HepG2 (cell line): Measurements from ENCODE around the gene TMEM167B. TPM values are rescaled to one million over a fixed set of nuclear protein-coding genes. Genes with fewer than 3 reads are reported as not detected.

Experiments used
- ATAC-seq: fragments of 200-7000 bp; cut with Tn5 transposase; 3 replicates; pipeline ENCODE4 v1.9.1; 2020; ENCODE audit warnings: mild to moderate bottlenecking, moderate library complexity
- BruUV-seq: library from RNA; stranded (reverse); fragments of 400-500 nt; replicated peaks from 2 replicates; lab custom pipeline; 2021; lab: Mats Ljungman, UMichigan
- CTCF ChIA-PET: fragments of 300-600 bp; formaldehyde crosslinking; extraction: SDS; loops from one replicate; lab custom pipeline; 2021; ENCODE audit warnings: low total read pairs, inconsistent platforms, low intra/inter-chr PET ratio; lab: Yijun Ruan, JAX
- POLR2A ChIA-PET: fragments of 350-600 bp; sonication (Branson Sonifier 250); formaldehyde crosslinking; loops from one replicate; lab custom pipeline; 2020; ENCODE audit warnings: antibody characterized with exemption, inconsistent platforms; lab: Yijun Ruan, JAX
- DNase-seq: peaks from one replicate; pipeline ENCODE4 v3.0.0-alpha.2; 2015; ENCODE audit warnings: low spot score
- FAIRE-seq: peaks from 3 replicates; lab custom pipeline; 2011; peaks lifted over from hg19 to GRCh38; lab: Jason Lieb, UNC
- H2AFZ ChIP-seq: one replicate; pipeline ENCODE4 v1.6.1; 2011; ENCODE audit warnings: low read length, inconsistent platforms
- H3K27ac ChIP-seq: fragments of 300-600 bp; 3 replicates; pipeline ENCODE4 v1.8.0; 2011; ENCODE audit warnings: mixed run types, mild to moderate bottlenecking, mixed read lengths, low read length, inconsistent platforms; ENCODE audit not compliant: insufficient read depth; ENCODE audit errors: extremely low read length
- H3K27me3 ChIP-seq, 2 experiments: fragments of 200-600 bp in 1 of 2; 2 replicates in 1 of 2; 3 replicates in 1 of 2; pipeline versions ENCODE4 v1.6.0 to v1.8.0; 2011; ENCODE audit warnings: low read length in 2 of 2, mild to moderate bottlenecking in 2 of 2, moderate library complexity in 2 of 2, inconsistent platforms in 1 of 2; ENCODE audit not compliant: insufficient read depth in 2 of 2, control insufficient read depth in 1 of 2
- H3K36me3 ChIP-seq, 2 experiments: fragments of 200-600 bp in 1 of 2; replicated peaks in 1 of 2; 2 replicates in 1 of 2; 3 replicates in 1 of 2; pipeline versions ENCODE4 v1.5.1 to v1.8.0; 2011; ENCODE audit warnings: low read length in 2 of 2, inconsistent platforms in 1 of 2; ENCODE audit not compliant: insufficient read depth in 2 of 2, control insufficient read depth in 1 of 2
- H3K4me1 ChIP-seq: 2 replicates; pipeline ENCODE4 v1.5.1; 2012; ENCODE audit warnings: low read length, inconsistent platforms; ENCODE audit not compliant: insufficient read depth
- H3K4me2 ChIP-seq: 2 replicates; pipeline ENCODE4 v1.6.0; 2011; ENCODE audit warnings: low read depth, low read length, inconsistent platforms
- H3K4me3 ChIP-seq, 3 experiments: fragments of 200-600 bp in 1 of 3; sonication (generic), shearing (Covaris generic) in 1 of 3; replicated peaks in 1 of 3; 2 replicates each; pipeline ENCODE4 v1.5.1; 2011 to 2016; ENCODE audit warnings: low read length in 3 of 3, inconsistent platforms in 2 of 3, low read depth in 2 of 3, mild to moderate bottlenecking in 2 of 3, control low read depth in 1 of 3, mixed read lengths in 1 of 3; ENCODE audit not compliant: insufficient read depth in 1 of 3
- H3K79me2 ChIP-seq: one replicate; pipeline ENCODE4 v1.6.1; 2011; ENCODE audit warnings: low read length, inconsistent platforms; ENCODE audit not compliant: insufficient read depth
- H3K9ac ChIP-seq: 2 replicates; pipeline ENCODE4 v1.6.0; 2011; ENCODE audit warnings: mild to moderate bottlenecking, low read depth, low read length, inconsistent platforms; ENCODE audit not compliant: insufficient read depth
- H3K9me3 ChIP-seq: 2 replicates; pipeline ENCODE4 v1.5.1; 2012; ENCODE audit warnings: mild to moderate bottlenecking, low read length
- H4K20me1 ChIP-seq: 2 replicates; pipeline ENCODE4 v1.6.0; 2011; ENCODE audit warnings: inconsistent platforms, mild to moderate bottlenecking, low read length, moderate library complexity; ENCODE audit not compliant: insufficient read depth
- FOXA1 ChIP-seq, 2 experiments: fragments of 450-650 bp in 1 of 2; sonication (generic) in 1 of 2; formaldehyde crosslinking in 1 of 2; IDR thresholded peaks; 2 replicates each; pipeline versions ENCODE4 v1.4.0 to v1.6.1; 2016 to 2020; ENCODE audit warnings: missing genetic modification reagents in 1 of 2
- KDM5A ChIP-seq: fragments of 200-600 bp; sonication (generic); IDR thresholded peaks from 2 replicates; pipeline ENCODE4 v1.7.0; 2018; ENCODE audit warnings: antibody characterized with exemption, mild to moderate bottlenecking, low read length, borderline replicate concordance
- PATZ1 ChIP-seq: sonication (generic); formaldehyde crosslinking; IDR thresholded peaks from 2 replicates; pipeline ENCODE4 v1.4.0; 2020; ENCODE audit warnings: missing genetic modification reagents
- POLR2AphosphoS5 ChIP-seq: IDR thresholded peaks from 2 replicates; pipeline ENCODE4 v1.6.1; 2012; ENCODE audit warnings: low read depth, low read length
- REPIN1 ChIP-seq: sonication (generic); formaldehyde crosslinking; IDR thresholded peaks from 2 replicates; pipeline ENCODE4 v1.8.0; 2022; ENCODE audit warnings: missing genetic modification reagents, low read depth, mild to moderate bottlenecking, borderline replicate concordance
- SIN3A ChIP-seq: IDR thresholded peaks from 2 replicates; pipeline ENCODE4 v1.6.1; 2011; ENCODE audit warnings: low read depth, mild to moderate bottlenecking, control low read depth, low read length, borderline replicate concordance
- SMYD3 ChIP-seq: sonication (generic); formaldehyde crosslinking; IDR thresholded peaks from 2 replicates; pipeline ENCODE4 v1.8.1; 2023; ENCODE audit warnings: mild to moderate bottlenecking, missing genetic modification reagents
- ZFP36L2 ChIP-seq: sonication (generic); formaldehyde crosslinking; IDR thresholded peaks from 2 replicates; pipeline ENCODE4 v1.4.0; 2020; ENCODE audit warnings: missing genetic modification reagents
- ZFP82 ChIP-seq: sonication (generic); formaldehyde crosslinking; IDR thresholded peaks from 2 replicates; pipeline ENCODE4 v1.5.1; 2020; ENCODE audit warnings: mild to moderate bottlenecking, missing genetic modification reagents, borderline replicate concordance
- ZNF224 ChIP-seq: sonication (generic); formaldehyde crosslinking; IDR thresholded peaks from 2 replicates; pipeline ENCODE4 v1.5.0; 2020; ENCODE audit warnings: mild to moderate bottlenecking, missing genetic modification reagents
- ZNF251 ChIP-seq: sonication (generic); formaldehyde crosslinking; IDR thresholded peaks from 2 replicates; pipeline ENCODE4 v1.9.0; 2021; ENCODE audit warnings: mild to moderate bottlenecking, missing genetic modification reagents
- ZNF414 ChIP-seq: sonication (generic); formaldehyde crosslinking; IDR thresholded peaks from 2 replicates; pipeline ENCODE4 v1.5.0; 2020; ENCODE audit warnings: missing genetic modification reagents
- ZNF430 ChIP-seq: sonication (generic); formaldehyde crosslinking; IDR thresholded peaks from 2 replicates; pipeline ENCODE4 v1.9.0; 2021; ENCODE audit warnings: mild to moderate bottlenecking, missing genetic modification reagents
- ZNF674 ChIP-seq: sonication (generic); formaldehyde crosslinking; IDR thresholded peaks from 2 replicates; pipeline ENCODE4 v1.5.0; 2020; ENCODE audit warnings: low read depth, mild to moderate bottlenecking, missing genetic modification reagents
- ZNF788 ChIP-seq: sonication (generic); formaldehyde crosslinking; IDR thresholded peaks from 2 replicates; pipeline ENCODE4 v1.5.0; 2020; ENCODE audit warnings: mild to moderate bottlenecking, missing genetic modification reagents, borderline replicate concordance
- ZNF850 ChIP-seq: sonication (generic); formaldehyde crosslinking; conservative IDR thresholded peaks from 2 replicates; pipeline ENCODE4 v1.9.0; 2021; ENCODE audit warnings: mild to moderate bottlenecking, missing genetic modification reagents
- ZNF879 ChIP-seq: sonication (generic); formaldehyde crosslinking; IDR thresholded peaks from 2 replicates; pipeline ENCODE4 v1.8.1; 2023; ENCODE audit warnings: missing genetic modification reagents
- ZXDC ChIP-seq: sonication (generic); formaldehyde crosslinking; IDR thresholded peaks from 2 replicates; pipeline ENCODE4 v1.5.0; 2020; ENCODE audit warnings: mild to moderate bottlenecking, missing genetic modification reagents
- WGBS: methylation state at CpG from one replicate; pipeline ENCODE4 v1.1.6; 2017; ENCODE audit warnings: low lambda C conversion rate; 5-methylcytosine and 5-hydroxymethylcytosine counted together
- in situ Hi-C: cut with HindIII; loops from 2 replicates; pipeline ENCODE4 v1.10.0; 2017; ENCODE audit warnings: low pct_unique_long_range_greater_than_20kb; ENCODE audit not compliant: extremely low pct_ligation_motif_present
- intact Hi-C: fragments of 100-400 bp; cut with micrococcal nuclease; formaldehyde crosslinking; loops from one replicate; pipeline ENCODE4 v1.10.0; 2022; ENCODE audit not compliant: unreplicated experiment
- polyA plus RNA-seq, 8 experiments: library from polyadenylated mRNA; depleted of rRNA in 3 of 8; stranded (reverse) in 7 of 8; unstranded in 1 of 8; fragments of >200 nt; fragmentation: Illumina TruSeq in 4 of 8; extraction: Trizol in 4 of 8; gene quantifications; 2 replicates each; pipeline versions ENCODE4 v1.2.1 to v1.2.3, GENCODE V29; 2011 to 2016; ENCODE audit warnings: low read depth in 4 of 8, missing spikeins in 1 of 8, mixed read lengths in 1 of 8; ENCODE audit not compliant: insufficient read depth in 1 of 8
- total RNA-seq, 5 experiments: library from RNA; depleted of rRNA; stranded (reverse); fragments of >200 nt; fragmentation: Illumina TruSeq; extraction: Trizol; gene quantifications; 2 replicates each; pipeline ENCODE4 v1.2.3, GENCODE V29; 2016; ENCODE audit warnings: low read depth in 1 of 5

TMEM167B gene
- total and polyA plus RNA-seq, 2 of the 13 experiments (the other 11 are each of a cell fraction or from before 2014, with no cell fraction given) = 9.5 to 22.4 TPM

GRCh38 chr1:109091078-109091838 lies 694 bp downstream of the TMEM167B start:
- DNase-seq = peak; percentile 36
- Histone ChIP-seq H3K9me3 (no peaks in the 10 kb centered on the region), H3K27me3 (no peaks in the 10 kb centered on the region; a peak in 1 of 5 replicates), H4K20me1 (no peaks in the 10 kb centered on the region), H3K4me3 (peak overlapping the region; percentile 83 to 86 (median 85)), H3K36me3 (peaks cover 2 to 15% of the 10 kb centered on the region in 2 experiments; a peak in 3 of 5 replicates), H3K9ac (peak overlapping the region; percentile 80), H3K27ac (peak overlapping the region; percentile 90), H2AFZ (peak overlapping the region; percentile 20), H3K79me2 (peaks cover 25% of the 10 kb centered on the region), H3K4me2 (peak overlapping the region; percentile 82), H3K4me1 (peaks cover 30% of the 10 kb centered on the region)
- ATAC-seq = peak; percentile 81
- BruUV-seq = TSS peak; percentile 68
- ChIA-PET POLR2A (interaction anchor here (1.0 to 5.3 kb wide), 12 partner anchors 9 to 335 kb away, joined by 3 to 117 read pairs (median 6); partner anchors contain the start of genes CLCC1, PSMA5, SARS1 and TAF13), CTCF (interaction anchor here (2.9 kb wide), 1 partner anchor 9 kb away, joined by 15 read pairs; no protein-coding TSS in a partner anchor)
- in situ Hi-C loops (no loop called here), intact Hi-C loops (loop anchor here (5.0 to 10.0 kb wide), 2 partner anchors 171 to 304 kb away; partner anchors contain the start of gene SORT1)
- FAIRE-seq = no peak
- under 1% methylated on average over 13 of the region's 13 CpGs for WGBS
- TF ChIP-seq ZXDC (CRISPR knock-in tag) (no peak), PATZ1 (CRISPR knock-in tag) (no peak), ZNF251 (CRISPR knock-in tag) (no peak), KDM5A (peak; percentile 77; the same call in 1 of the 2 replicates), REPIN1 (CRISPR knock-in tag) (no peak), ZNF788 (no peak), ZNF879 (CRISPR knock-in tag) (peak; percentile 61; the same call in 1 of the 2 replicates), FOXA1 (IDR thresholded peaks at IDR 0.05) (no peak), FOXA1 (CRISPR knock-in tag; IDR thresholded peaks at IDR 0.05) (no peak), POLR2AphosphoS5 (peak; percentile 26; the same call in 1 of the 2 replicates), ZNF850 (0 out of 2 replicates have a peak, but pooled peaks have one; percentile 68), SIN3A (peak; percentile 1; the same call in 1 of the 2 replicates), ZNF224 (CRISPR knock-in tag) (no peak), ZFP82 (CRISPR knock-in tag) (0 out of 2 replicates have a peak, but pooled peaks have one; percentile 22), ZNF414 (CRISPR knock-in tag) (no peak), ZNF674 (no peak), ZNF430 (CRISPR knock-in tag) (0 out of 2 replicates have a peak, but pooled peaks have one; percentile 8), ZFP36L2 (CRISPR knock-in tag) (no peak), SMYD3 (CRISPR knock-in tag) (0 out of 2 replicates have a peak, but pooled peaks have one; percentile 3)
